Endothelial cell of umbilical vein (primary cell): ENCODE measurements around the gene UNC45A. TPM values are rescaled to one million over a fixed set of nuclear protein-coding genes. Genes with fewer than 3 reads are reported as not detected.

Experiments
- BruUV-seq: library from RNA; stranded (reverse); fragments of 400-500 nt; replicated peaks from 2 replicates; lab custom pipeline; 2021; lab: Mats Ljungman, UMichigan
- CTCF ChIA-PET: fragments of 300-600, 350-600 bp; sonication (Branson Sonifier 250); formaldehyde crosslinking; loops from one replicate; lab custom pipeline; 2021; ENCODE audit warnings: antibody characterized with exemption, inconsistent platforms; lab: Charles Lee
- POLR2A ChIA-PET: fragments of 300-600, 350-600 bp; sonication (Branson Sonifier 250); formaldehyde crosslinking; loops from one replicate; lab custom pipeline; 2021; ENCODE audit warnings: antibody characterized with exemption, inconsistent platforms; lab: Charles Lee
- DNase-seq: peaks from one replicate; pipeline ENCODE4 v3.0.0-alpha.2; 2011; ENCODE audit warnings: low read depth, low spot score
- FAIRE-seq: peaks from 2 replicates; lab custom pipeline; 2011; peaks lifted over from hg19 to GRCh38; lab: Jason Lieb, UNC
- H2AFZ ChIP-seq: 2 replicates; pipeline ENCODE4 v1.6.0; 2012; ENCODE audit warnings: low read depth, low read length, control low read depth, inconsistent platforms
- H3K27ac ChIP-seq: 2 replicates; pipeline ENCODE4 v1.5.1; 2011; ENCODE audit warnings: low read depth, mild to moderate bottlenecking, control low read depth, low read length, moderate library complexity; ENCODE audit not compliant: insufficient read depth
- H3K27me3 ChIP-seq, 2 experiments: 2 replicates each; pipeline versions ENCODE4 v1.6.0 to v1.6.1; 2011; ENCODE audit warnings: low read length in 2 of 2, mixed read lengths in 1 of 2; ENCODE audit not compliant: control insufficient read depth in 2 of 2, insufficient read depth in 2 of 2
- H3K36me3 ChIP-seq, 2 experiments: 2 replicates in 1 of 2; 3 replicates in 1 of 2; pipeline ENCODE4 v1.5.1; 2011; ENCODE audit warnings: low read length in 2 of 2, mild to moderate bottlenecking in 1 of 2, moderate library complexity in 1 of 2; ENCODE audit not compliant: control insufficient read depth in 2 of 2, insufficient read depth in 2 of 2; ENCODE audit errors: extremely low read depth in 1 of 2
- H3K4me1 ChIP-seq: 3 replicates; pipeline ENCODE4 v1.5.1; 2011; ENCODE audit warnings: mild to moderate bottlenecking, low read length; ENCODE audit not compliant: control insufficient read depth, insufficient read depth; ENCODE audit errors: extremely low read depth
- H3K4me2 ChIP-seq: 2 replicates; pipeline ENCODE4 v1.6.1; 2011; ENCODE audit warnings: low read length, control low read depth, mixed read lengths; ENCODE audit not compliant: insufficient read depth
- H3K4me3 ChIP-seq, 3 experiments: fragments of 200-600 bp in 1 of 3; sonication (generic), shearing (Covaris generic) in 1 of 3; replicated peaks in 1 of 3; 2 replicates each; pipeline ENCODE4 v1.5.1; 2011 to 2016; ENCODE audit warnings: control low read depth in 3 of 3, low read length in 3 of 3, mild to moderate bottlenecking in 2 of 3, inconsistent platforms in 1 of 3, low read depth in 1 of 3, moderate library complexity in 1 of 3; ENCODE audit not compliant: insufficient read depth in 1 of 3
- H3K79me2 ChIP-seq: 2 replicates; pipeline ENCODE4 v1.6.0; 2012; ENCODE audit warnings: low read length, inconsistent platforms; ENCODE audit not compliant: control insufficient read depth, insufficient read depth
- H3K9ac ChIP-seq: replicated peaks from 2 replicates; pipeline ENCODE3; 2011; ENCODE audit warnings: low read length, control low read depth; ENCODE audit not compliant: insufficient read depth; ENCODE audit errors: extremely low read depth
- H3K9me1 ChIP-seq: replicated peaks from 3 replicates; pipeline ENCODE4 v1.6.0; 2011; ENCODE audit warnings: mild to moderate bottlenecking, low read length; ENCODE audit not compliant: control insufficient read depth, insufficient read depth; ENCODE audit errors: extremely low read depth
- H3K9me3 ChIP-seq: replicated peaks from 2 replicates; pipeline ENCODE4 v1.5.1; 2012; ENCODE audit warnings: low read length, inconsistent platforms; ENCODE audit not compliant: control insufficient read depth, insufficient read depth
- H4K20me1 ChIP-seq: replicated peaks from 2 replicates; pipeline ENCODE3; 2011; ENCODE audit warnings: mild to moderate bottlenecking, low read length; ENCODE audit not compliant: control insufficient read depth, insufficient read depth; ENCODE audit errors: extremely low read depth
- EZH2 ChIP-seq: IDR thresholded peaks from 2 replicates; pipeline ENCODE4 v1.6.1; 2012; ENCODE audit warnings: borderline replicate concordance, low read depth, mild to moderate bottlenecking, moderate library complexity, low read length, inconsistent platforms; ENCODE audit not compliant: severe bottlenecking
- FOS ChIP-seq: IDR thresholded peaks from 2 replicates; pipeline ENCODE4 v1.6.1; 2011; ENCODE audit warnings: mild to moderate bottlenecking, low read length, moderate library complexity, borderline replicate concordance; ENCODE audit not compliant: insufficient read depth
- JUN ChIP-seq: IDR thresholded peaks from 2 replicates; pipeline ENCODE4 v1.6.1; 2011; ENCODE audit warnings: borderline replicate concordance, low read depth; ENCODE audit not compliant: insufficient read length, insufficient read depth
- MYC ChIP-seq: IDR thresholded peaks from one replicate; pipeline ENCODE4 v1.6.1; 2011; ENCODE audit warnings: mild to moderate bottlenecking, low read depth, low read length
- POLR2A ChIP-seq: IDR thresholded peaks from 2 replicates; pipeline ENCODE4 v1.6.1; 2012; ENCODE audit warnings: low read depth, mild to moderate bottlenecking, control low read depth, low read length
- POLR2AphosphoS5 ChIP-seq: IDR thresholded peaks from 2 replicates; pipeline ENCODE4 v1.6.1; 2012; ENCODE audit warnings: low read depth, mild to moderate bottlenecking, control low read depth, low read length, moderate library complexity; ENCODE audit not compliant: insufficient read depth
- dilution Hi-C: fragments of 300-500 bp; cut with MboI; formaldehyde crosslinking; loops from one replicate; pipeline ENCODE4 v1.15.0; 2019; ENCODE audit warnings: low sequenced_read_pairs; ENCODE audit not compliant: extremely low pct_ligation_motif_present
- intact Hi-C: fragments of 100-400 bp; cut with micrococcal nuclease; formaldehyde crosslinking; loops from one replicate; pipeline ENCODE4 v1.10.0; 2022
- polyA plus RNA-seq, 4 experiments: library from polyadenylated mRNA; depleted of rRNA in 3 of 4; stranded (reverse) in 3 of 4; unstranded in 1 of 4; fragments of >200 nt; gene quantifications; 2 replicates each; pipeline versions ENCODE4 v1.2.1 to v1.2.3, GENCODE V29; 2011 to 2012; ENCODE audit warnings: missing spikeins in 1 of 4
- total RNA-seq: library from RNA; stranded (reverse); gene quantifications from 2 replicates; pipeline ENCODE4 v1.2.3, GENCODE V29; 2021
- TF ChIP-seq, protein P1 (sequence below): IDR thresholded peaks from 2 replicates; pipeline ENCODE4 v1.6.1; 2011; ENCODE audit not compliant: insufficient read depth, insufficient read length
- TF ChIP-seq, protein P2 (sequence below), 2 donors: IDR thresholded peaks; 1 replicate in 1 of 2; 2 replicates in 1 of 2; pipeline ENCODE4 v1.5.1; 2011; ENCODE audit warnings: low read length in 2 of 2, mild to moderate bottlenecking in 2 of 2, moderate library complexity in 2 of 2, control low read depth in 1 of 2, inconsistent platforms in 1 of 2, low read depth in 1 of 2; ENCODE audit not compliant: insufficient read depth in 1 of 2; ENCODE audit errors: extremely low read depth in 1 of 2

UNC45A gene
- total and polyA plus RNA-seq, 2 donors (not counting 3 experiments of a cell fraction or from before 2014, with no cell fraction given) = 103 to 106 TPM

DNA sequence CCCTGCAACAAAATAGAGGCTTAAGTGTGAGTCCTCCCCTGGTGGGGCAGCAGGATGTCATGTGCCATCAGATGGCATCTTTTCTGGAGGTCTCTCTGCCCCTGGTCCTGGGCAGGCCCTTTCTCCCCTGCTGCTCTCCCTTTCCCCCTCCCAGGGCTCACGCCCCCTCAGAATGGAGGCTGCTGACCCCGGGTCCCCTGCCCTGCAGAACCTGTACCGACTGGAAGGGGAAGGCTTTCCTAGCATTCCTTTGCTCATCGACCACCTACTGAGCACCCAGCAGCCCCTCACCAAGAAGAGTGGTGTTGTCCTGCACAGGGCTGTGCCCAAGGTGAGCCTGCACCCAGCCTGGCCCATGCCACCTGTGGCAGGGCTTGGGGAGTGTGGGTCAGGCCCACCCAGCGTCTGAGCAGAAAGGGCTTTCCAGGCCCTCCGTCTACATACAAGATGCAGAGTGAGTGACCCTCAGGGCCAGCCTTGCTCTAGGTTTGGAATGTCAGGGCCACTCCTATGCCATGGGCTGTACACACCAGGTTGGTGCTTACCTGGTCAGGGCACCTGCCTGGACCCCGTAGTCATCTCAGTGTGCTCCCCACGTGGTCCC lies 43.6 kb upstream of the UNC45A start:
- FAIRE-seq (no peak), DNase-seq (no peak)
- H3K4me3 ChIP-seq = no peak overlapping the region
- TF ChIP-seq, protein P1, sequence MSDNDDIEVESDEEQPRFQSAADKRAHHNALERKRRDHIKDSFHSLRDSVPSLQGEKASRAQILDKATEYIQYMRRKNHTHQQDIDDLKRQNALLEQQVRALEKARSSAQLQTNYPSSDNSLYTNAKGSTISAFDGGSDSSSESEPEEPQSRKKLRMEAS = no peak
- TF ChIP-seq MYC (no peak), POLR2AphosphoS5 (no peak), EZH2 (no peak), JUN (no peak), POLR2A (no peak), FOS (no peak)
- TF ChIP-seq, protein P2, sequence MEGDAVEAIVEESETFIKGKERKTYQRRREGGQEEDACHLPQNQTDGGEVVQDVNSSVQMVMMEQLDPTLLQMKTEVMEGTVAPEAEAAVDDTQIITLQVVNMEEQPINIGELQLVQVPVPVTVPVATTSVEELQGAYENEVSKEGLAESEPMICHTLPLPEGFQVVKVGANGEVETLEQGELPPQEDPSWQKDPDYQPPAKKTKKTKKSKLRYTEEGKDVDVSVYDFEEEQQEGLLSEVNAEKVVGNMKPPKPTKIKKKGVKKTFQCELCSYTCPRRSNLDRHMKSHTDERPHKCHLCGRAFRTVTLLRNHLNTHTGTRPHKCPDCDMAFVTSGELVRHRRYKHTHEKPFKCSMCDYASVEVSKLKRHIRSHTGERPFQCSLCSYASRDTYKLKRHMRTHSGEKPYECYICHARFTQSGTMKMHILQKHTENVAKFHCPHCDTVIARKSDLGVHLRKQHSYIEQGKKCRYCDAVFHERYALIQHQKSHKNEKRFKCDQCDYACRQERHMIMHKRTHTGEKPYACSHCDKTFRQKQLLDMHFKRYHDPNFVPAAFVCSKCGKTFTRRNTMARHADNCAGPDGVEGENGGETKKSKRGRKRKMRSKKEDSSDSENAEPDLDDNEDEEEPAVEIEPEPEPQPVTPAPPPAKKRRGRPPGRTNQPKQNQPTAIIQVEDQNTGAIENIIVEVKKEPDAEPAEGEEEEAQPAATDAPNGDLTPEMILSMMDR (IDR thresholded peaks at IDR 0.05; ENCODE audit: extremely low read depth in 1 of 2, insufficient read depth in 1 of 2, low read depth in 1 of 2, low read length in 2 of 2) = no peak
- H4K20me1 ChIP-seq = no peaks in the 10 kb centered on the region
- POLR2A ChIA-PET = no interaction called here
- dilution Hi-C loops (no loop called here), intact Hi-C loops (no loop called here)
- no peaks in the 10 kb centered on the region for H3K27me3 ChIP-seq
- CTCF ChIA-PET = no interaction called here
- H3K27ac ChIP-seq = no peak overlapping the region
- no peaks in the 10 kb centered on the region for H3K4me1 ChIP-seq
- peaks cover 6% of the 10 kb centered on the region for H3K79me2 ChIP-seq
- H3K9ac ChIP-seq = no peak overlapping the region
- H3K4me2 ChIP-seq = no peak overlapping the region
- H2AFZ ChIP-seq = no peak overlapping the region
- peaks cover 11 to 53% of the 10 kb centered on the region in 2 experiments for H3K36me3 ChIP-seq
- no TSS peak for BruUV-seq
- H3K9me3 ChIP-seq = no peaks in the 10 kb centered on the region
- no peaks in the 10 kb centered on the region for H3K9me1 ChIP-seq
